CD4-positive, alpha-beta memory T cell (primary cell): ENCODE measurements around the gene AGAP1. TPM values are rescaled to one million over a fixed set of nuclear protein-coding genes. Genes with fewer than 3 reads are reported as not detected.

ENCODE experiments used
- CTCF ChIA-PET: fragments of 350-600 bp; sonication (Branson Sonifier 250); formaldehyde crosslinking; loops from one replicate; lab custom pipeline; 2021; ENCODE audit warnings: inconsistent platforms; ENCODE audit not compliant: partially characterized antibody; lab: Charles Lee
- POLR2A ChIA-PET: fragments of 350-600 bp; sonication (Branson Sonifier 250); formaldehyde crosslinking; loops from one replicate; lab custom pipeline; 2021; ENCODE audit not compliant: partially characterized antibody; lab: Charles Lee
- DNase-seq, 5 donors: peaks; one replicate each; pipeline versions ENCODE4 v3.0.0 to v3.0.0-alpha.2; 2020 to 2022; ENCODE audit warnings: mixed read lengths in 1 of 5
- H3K27ac ChIP-seq: one replicate; pipeline ENCODE4 v1.7.0; 2013; ENCODE audit warnings: low read depth, low read length
- H3K27me3 ChIP-seq: 2 replicates; pipeline ENCODE4 v1.7.0; 2013; ENCODE audit warnings: mild to moderate bottlenecking, low read length, moderate library complexity; ENCODE audit not compliant: insufficient read depth
- H3K36me3 ChIP-seq: 2 replicates; pipeline ENCODE4 v1.7.0; 2013; ENCODE audit warnings: mild to moderate bottlenecking, low read length, moderate library complexity; ENCODE audit not compliant: insufficient read depth
- H3K4me1 ChIP-seq: 2 replicates; pipeline ENCODE4 v1.7.0; 2013; ENCODE audit warnings: mild to moderate bottlenecking, low read length, moderate library complexity; ENCODE audit not compliant: insufficient read depth
- H3K4me3 ChIP-seq, 2 donors: one replicate each; pipeline ENCODE4 v1.7.0; 2013; ENCODE audit warnings: low read length in 2 of 2, mild to moderate bottlenecking in 1 of 2
- H3K9me3 ChIP-seq, 2 donors: one replicate each; pipeline ENCODE4 v1.7.0; 2013; ENCODE audit warnings: low read length in 2 of 2, control low read depth in 1 of 2; ENCODE audit not compliant: control insufficient read depth in 1 of 2
- H3K27ac Mint-ChIP-seq, 7 donors: one replicate each; pipeline ENCODE4 v1.8.0; 2020 to 2021; ENCODE audit warnings: mixed read lengths in 7 of 7, mild to moderate bottlenecking in 6 of 7, inconsistent platforms in 3 of 7, moderate library complexity in 3 of 7
- H3K27me3 Mint-ChIP-seq, 2 donors: one replicate each; pipeline ENCODE4 v1.8.0; 2020 to 2021; ENCODE audit warnings: mixed read lengths in 2 of 2
- H3K36me3 Mint-ChIP-seq, 2 donors: one replicate each; pipeline ENCODE4 v1.8.0; 2020 to 2021; ENCODE audit warnings: mixed read lengths in 2 of 2, inconsistent platforms in 1 of 2, mild to moderate bottlenecking in 1 of 2
- H3K4me1 Mint-ChIP-seq, 4 donors: one replicate each; pipeline ENCODE4 v1.8.0; 2020 to 2021; ENCODE audit warnings: mixed read lengths in 4 of 4, mild to moderate bottlenecking in 1 of 4
- H3K4me3 Mint-ChIP-seq, 8 donors: one replicate each; pipeline ENCODE4 v1.8.0; 2020 to 2021; ENCODE audit warnings: mixed read lengths in 8 of 8, mild to moderate bottlenecking in 7 of 8, moderate library complexity in 6 of 8, inconsistent platforms in 3 of 8
- H3K9me3 Mint-ChIP-seq, 8 donors: one replicate each; pipeline ENCODE4 v1.8.0; 2020 to 2021; ENCODE audit warnings: mixed read lengths in 8 of 8, mild to moderate bottlenecking in 5 of 8, inconsistent platforms in 3 of 8, moderate library complexity in 1 of 8
- intact Hi-C: fragments of 100-400 bp; cut with micrococcal nuclease; formaldehyde crosslinking; loops from one replicate; pipeline ENCODE4 v1.15.1; 2023
- polyA plus RNA-seq, 2 donors: library from polyadenylated mRNA; unstranded; fragments of 300-500 nt; fragmentation: Illumina TruSeq; gene quantifications; one replicate each; pipeline ENCODE4 v1.2.3, GENCODE V29; 2021
- total RNA-seq, 2 experiments: library from RNA; stranded (reverse); gene quantifications; one replicate each; pipeline ENCODE4 v1.2.3, GENCODE V29; 2021

The AGAP1 gene
- total and polyA plus RNA-seq, 4 experiments from 2014 or later, result 0.24 to 2.9 (median 1.9) TPM

DNA sequence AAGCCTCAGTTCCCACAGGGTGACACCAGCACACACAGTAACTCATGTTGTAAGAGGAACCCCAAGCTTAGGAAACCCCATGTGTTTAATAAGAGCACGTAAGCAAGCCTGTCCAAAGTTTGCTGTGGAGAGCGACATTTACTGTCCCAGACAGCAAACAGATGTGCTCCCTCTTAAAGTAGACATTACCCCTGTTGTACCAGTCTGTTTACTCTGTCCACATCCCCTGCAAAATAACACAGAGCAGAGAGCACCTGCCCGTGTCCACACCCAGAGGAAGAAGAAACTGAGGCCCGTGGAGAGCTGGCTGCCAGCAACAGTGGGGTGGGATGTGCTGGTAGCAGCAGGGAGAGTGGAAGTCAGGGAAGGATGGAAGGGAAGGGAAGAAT lies 430.8 kb downstream of the AGAP1 start:
- peaks cover 2 to 4% of the 10 kb centered on the region in 2 donors for H3K27me3 Mint-ChIP-seq
- ChIA-PET CTCF (no interaction called here), POLR2A (no interaction called here)
- Histone ChIP-seq H3K27me3 (no peaks in the 10 kb centered on the region), H3K36me3 (no peaks in the 10 kb centered on the region), H3K4me1 (no peaks in the 10 kb centered on the region), H3K9me3 (no peaks in the 10 kb centered on the region), H3K27ac (no peak overlapping the region), H3K4me3 (no peak overlapping the region)
- H3K9me3 Mint-ChIP-seq, result no peaks in the 10 kb centered on the region
- intact Hi-C loops, result no loop called here
- H3K36me3 Mint-ChIP-seq, result no peaks in the 10 kb centered on the region
- no peaks in the 10 kb centered on the region for H3K4me1 Mint-ChIP-seq
- no peak overlapping the region for H3K4me3 Mint-ChIP-seq
- H3K27ac Mint-ChIP-seq, result no peak overlapping the region
- no peak for DNase-seq

DNA sequence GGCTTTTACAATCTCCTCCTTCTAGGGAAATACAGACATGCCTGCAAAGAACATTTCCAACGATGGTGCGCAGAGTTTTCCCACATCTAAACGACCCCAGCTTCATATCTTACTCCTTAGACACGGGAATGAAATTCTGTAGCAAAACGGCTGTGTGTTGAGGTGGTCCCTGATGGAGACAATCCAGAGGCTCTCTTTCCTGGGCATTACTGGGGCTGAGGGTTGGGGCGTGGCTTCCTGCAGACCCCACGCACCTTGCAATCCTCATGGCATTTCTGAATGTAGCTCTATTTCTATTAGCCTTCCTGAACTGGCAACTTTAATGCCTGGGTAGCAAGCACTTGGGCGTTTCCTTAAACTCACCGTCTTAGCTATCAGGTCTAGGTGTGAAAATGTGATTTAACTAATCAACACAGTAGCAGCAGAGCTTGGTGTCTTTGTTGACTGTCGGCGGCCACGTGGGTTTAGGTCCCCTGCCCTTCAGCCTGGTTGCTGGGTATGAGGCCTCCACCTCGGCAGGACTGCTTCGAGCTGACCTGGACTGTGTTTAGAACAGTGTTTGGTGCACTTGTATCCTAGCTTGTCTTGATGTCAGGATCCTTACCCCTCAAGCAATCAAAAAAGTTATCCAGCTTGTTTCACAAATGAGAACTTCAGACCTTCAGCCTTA lies 431.5 kb downstream of the AGAP1 start:
- DNase-seq, result no peak
- no peak overlapping the region for H3K4me3 ChIP-seq
- peak overlapping the region in 1 of 7 donors; percentile 7 for H3K27ac Mint-ChIP-seq
- H3K9me3 ChIP-seq, result no peaks in the 10 kb centered on the region
- no peaks in the 10 kb centered on the region for H3K36me3 Mint-ChIP-seq
- H3K4me3 Mint-ChIP-seq, result no peak overlapping the region
- no peak overlapping the region for H3K27ac ChIP-seq
- H3K27me3 ChIP-seq, result no peaks in the 10 kb centered on the region
- H3K36me3 ChIP-seq, result no peaks in the 10 kb centered on the region
- no peaks in the 10 kb centered on the region for H3K4me1 ChIP-seq
- ChIA-PET POLR2A (no interaction called here), CTCF (no interaction called here)
- no peaks in the 10 kb centered on the region for H3K4me1 Mint-ChIP-seq
- H3K27me3 Mint-ChIP-seq, result peaks cover 2 to 4% of the 10 kb centered on the region in 2 donors
- peaks cover 0 to under 1% (median 0%) of the 10 kb centered on the region in 8 donors for H3K9me3 Mint-ChIP-seq
- intact Hi-C loops, result no loop called here

DNA sequence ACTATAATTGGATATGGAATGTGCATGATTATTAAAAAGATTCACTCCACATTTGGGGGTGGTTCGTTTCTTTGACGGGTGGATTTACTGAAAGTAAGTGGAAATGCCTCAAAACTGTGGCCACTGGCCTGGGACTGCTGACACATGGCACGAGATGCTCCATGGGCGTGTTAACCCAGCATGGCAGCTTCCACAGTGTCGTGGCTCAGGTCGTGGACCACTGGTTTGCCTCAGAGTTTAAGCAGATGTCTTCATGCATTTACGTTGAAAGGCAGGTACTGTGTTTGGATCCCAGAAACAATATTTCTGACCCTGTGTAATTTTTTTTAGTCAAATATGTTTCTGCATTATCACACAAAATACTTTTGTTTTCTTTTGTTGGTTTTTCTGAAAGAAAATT lies 432.4 kb downstream of the AGAP1 start:
- no peaks in the 10 kb centered on the region for H3K4me1 ChIP-seq
- peaks cover 0 to 2% (median 0%) of the 10 kb centered on the region in 8 donors for H3K9me3 Mint-ChIP-seq
- intact Hi-C loops, result no loop called here
- no peak overlapping the region for H3K27ac Mint-ChIP-seq
- H3K9me3 ChIP-seq, result no peaks in the 10 kb centered on the region
- no peak overlapping the region for H3K27ac ChIP-seq
- H3K36me3 Mint-ChIP-seq, result no peaks in the 10 kb centered on the region
- POLR2A ChIA-PET, result no interaction called here
- no peaks in the 10 kb centered on the region for H3K36me3 ChIP-seq
- H3K4me3 Mint-ChIP-seq, result no peak overlapping the region
- H3K27me3 ChIP-seq, result no peaks in the 10 kb centered on the region
- H3K4me3 ChIP-seq, result no peak overlapping the region
- CTCF ChIA-PET, result no interaction called here
- no peaks in the 10 kb centered on the region for H3K4me1 Mint-ChIP-seq
- H3K27me3 Mint-ChIP-seq, result peaks cover 2 to 4% of the 10 kb centered on the region in 2 donors
- DNase-seq, result no peak

- Mint-ChIP-seq H3K4me1 (no peaks in the 10 kb centered on the region), H3K27ac (no peak overlapping the region), H3K36me3 (peaks cover 0 to 4% of the 10 kb centered on the region in 2 donors), H3K9me3 (peaks cover 0 to 2% (median 0%) of the 10 kb centered on the region in 8 donors), H3K4me3 (no peak overlapping the region), H3K27me3 (peaks cover 6% of the 10 kb centered on the region in 2 donors)
- no peak overlapping the region for H3K27ac ChIP-seq
- intact Hi-C loops, result no loop called here
- H3K9me3 ChIP-seq, result no peaks in the 10 kb centered on the region
- H3K36me3 ChIP-seq, result no peaks in the 10 kb centered on the region
- H3K4me3 ChIP-seq, result no peak overlapping the region
- DNase-seq, result no peak
- POLR2A ChIA-PET, result no interaction called here
- no peaks in the 10 kb centered on the region for H3K4me1 ChIP-seq
- no peaks in the 10 kb centered on the region for H3K27me3 ChIP-seq
- CTCF ChIA-PET, result no interaction called here
These were observed 435.0 kb downstream of the AGAP1 start for GRCh38 chr2:235928751-235929370.

GRCh38 chr2:235930701-235931100 lies 436.9 kb downstream of the AGAP1 start:
- intact Hi-C loops, result no loop called here
- no peaks in the 10 kb centered on the region for H3K36me3 ChIP-seq
- H3K9me3 ChIP-seq, result no peaks in the 10 kb centered on the region
- no peaks in the 10 kb centered on the region for H3K4me1 ChIP-seq
- POLR2A ChIA-PET, result no interaction called here
- Mint-ChIP-seq H3K4me1 (no peaks in the 10 kb centered on the region), H3K9me3 (peaks cover 0 to 2% (median 0%) of the 10 kb centered on the region in 8 donors), H3K27me3 (peaks cover 4 to 6% of the 10 kb centered on the region in 2 donors), H3K36me3 (peaks cover 0 to 4% of the 10 kb centered on the region in 2 donors), H3K4me3 (no peak overlapping the region), H3K27ac (no peak overlapping the region)
- H3K4me3 ChIP-seq, result no peak overlapping the region
- H3K27me3 ChIP-seq, result no peaks in the 10 kb centered on the region
- CTCF ChIA-PET, result no interaction called here
- no peak for DNase-seq
- H3K27ac ChIP-seq, result no peak overlapping the region

DNA sequence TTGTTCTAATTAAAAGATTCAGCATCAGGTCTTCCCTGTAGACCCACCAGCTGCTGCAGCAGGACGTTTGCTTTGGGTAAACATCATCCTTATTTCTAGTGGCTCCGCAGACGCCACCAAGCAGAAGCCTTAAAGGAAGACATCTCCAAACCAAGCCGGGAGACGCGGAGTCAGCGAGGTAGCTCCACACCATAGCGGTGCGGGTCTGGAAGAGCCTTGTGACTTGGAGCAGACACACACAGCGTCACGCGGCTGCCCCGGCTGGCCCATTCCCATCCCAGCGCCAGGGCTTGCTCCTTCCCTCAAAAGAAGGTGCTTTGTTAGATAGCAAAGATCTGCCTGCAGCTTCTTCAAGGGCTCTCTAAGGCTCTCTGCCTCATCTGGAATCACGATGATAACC lies 437.8 kb downstream of the AGAP1 start:
- no peaks in the 10 kb centered on the region for H3K36me3 ChIP-seq
- no peak overlapping the region for H3K27ac ChIP-seq
- no peaks in the 10 kb centered on the region for H3K27me3 ChIP-seq
- DNase-seq, result no peak
- H3K9me3 Mint-ChIP-seq, result peaks cover 2 to 10% (median 6%) of the 10 kb centered on the region in 8 donors
- peaks cover 4 to 6% of the 10 kb centered on the region in 2 donors for H3K27me3 Mint-ChIP-seq
- peaks cover 4 to 7% of the 10 kb centered on the region in 2 donors for H3K36me3 Mint-ChIP-seq
- CTCF ChIA-PET, result no interaction called here
- no peak overlapping the region for H3K4me3 Mint-ChIP-seq
- no peak overlapping the region for H3K27ac Mint-ChIP-seq
- no peaks in the 10 kb centered on the region for H3K4me1 ChIP-seq
- H3K4me1 Mint-ChIP-seq, result no peaks in the 10 kb centered on the region
- H3K4me3 ChIP-seq, result no peak overlapping the region
- H3K9me3 ChIP-seq, result no peaks in the 10 kb centered on the region
- intact Hi-C loops, result no loop called here
- POLR2A ChIA-PET, result no interaction called here

DNA sequence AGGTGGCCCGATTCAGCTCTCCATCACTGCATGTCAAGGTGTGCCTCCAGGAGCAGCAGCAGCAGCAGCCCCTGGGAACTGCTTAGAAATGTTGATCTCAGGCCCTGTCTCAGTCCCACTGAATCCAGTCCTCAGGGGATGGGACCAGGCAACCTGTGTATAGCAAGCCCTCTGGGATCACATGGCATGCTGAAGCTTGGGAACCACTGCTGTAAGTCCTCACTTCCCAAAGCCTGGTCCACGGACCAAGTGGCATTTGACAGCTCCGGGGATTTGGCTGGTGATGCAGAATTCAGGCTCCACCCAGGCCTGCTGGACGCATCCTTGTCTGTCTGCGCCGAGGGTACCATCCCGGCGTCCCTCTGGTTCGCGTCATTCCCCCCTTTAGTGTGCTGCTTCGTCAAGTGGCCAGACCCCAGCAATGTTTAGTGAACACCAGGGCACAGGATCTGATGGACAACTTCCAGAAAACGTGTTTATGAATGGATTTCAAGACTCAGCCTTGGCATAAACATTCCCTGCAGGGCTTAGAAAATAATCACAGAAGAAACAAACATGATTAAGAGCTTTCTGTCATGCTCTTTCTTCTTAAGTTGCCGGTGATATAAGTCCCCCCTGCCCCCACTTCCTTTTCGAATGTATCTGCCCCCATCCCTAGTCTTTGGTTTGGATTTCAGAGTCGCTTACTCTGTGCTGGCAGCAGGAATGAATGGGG lies 440.4 kb downstream of the AGAP1 start:
- H3K9me3 ChIP-seq, result no peaks in the 10 kb centered on the region
- Mint-ChIP-seq H3K27ac (no peak overlapping the region), H3K36me3 (peaks cover 4 to 8% of the 10 kb centered on the region in 2 donors), H3K4me1 (no peaks in the 10 kb centered on the region), H3K9me3 (peaks cover 2 to 11% (median 6%) of the 10 kb centered on the region in 8 donors), H3K4me3 (no peak overlapping the region), H3K27me3 (peaks cover 2 to 6% of the 10 kb centered on the region in 2 donors)
- CTCF ChIA-PET, result no interaction called here
- DNase-seq, result no peak
- POLR2A ChIA-PET, result no interaction called here
- no peaks in the 10 kb centered on the region for H3K27me3 ChIP-seq
- no peaks in the 10 kb centered on the region for H3K4me1 ChIP-seq
- no peaks in the 10 kb centered on the region for H3K36me3 ChIP-seq
- H3K27ac ChIP-seq, result no peak overlapping the region
- H3K4me3 ChIP-seq, result no peak overlapping the region
- intact Hi-C loops, result no loop called here
